ENCODE data around the gene GAL3ST2.

GAL3ST2 gene

DNA sequence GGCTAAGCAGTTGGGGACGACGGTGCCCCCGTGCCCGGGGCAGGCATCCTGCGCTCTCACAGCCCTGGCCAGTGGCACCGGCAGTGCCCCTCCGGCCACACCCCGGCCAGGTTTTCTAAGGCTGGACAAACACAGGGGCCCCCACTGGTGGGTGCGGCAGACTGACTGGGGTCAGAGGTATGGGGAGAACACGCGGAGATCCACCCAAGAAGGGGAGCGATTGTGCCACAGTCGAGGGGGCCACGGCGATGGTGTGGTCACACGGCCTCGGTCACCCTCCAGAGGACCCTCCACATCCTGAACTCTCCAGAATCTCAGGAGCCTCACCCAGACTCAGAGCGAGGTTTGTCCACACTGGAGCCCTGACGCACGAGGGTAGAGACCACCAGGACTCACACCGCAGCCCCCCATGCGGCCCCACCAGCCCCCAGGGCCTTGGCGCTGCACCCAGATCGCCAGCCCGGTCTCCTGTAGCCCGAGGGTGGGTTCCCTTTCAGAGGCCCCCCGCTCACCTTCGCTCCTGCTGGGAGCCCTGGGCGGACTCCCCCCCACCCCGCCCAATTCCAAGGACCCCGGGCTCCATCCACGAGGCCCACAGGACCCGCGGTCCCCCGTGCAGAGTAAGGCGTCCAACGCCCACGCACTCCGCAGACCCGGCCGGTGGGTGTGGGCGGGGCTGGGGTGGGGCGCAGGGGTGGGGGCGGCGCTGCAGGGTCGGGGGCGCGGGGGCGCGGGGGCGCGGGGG lies 66.9 kb downstream of the GAL3ST2 start:
- Mint-ChIP-seq H3K36me3 (peaks cover 34% of the 10 kb centered on the region), H3K4me1 (peaks cover 42% of the 10 kb centered on the region), H3K27ac (peak overlapping the region; percentile 88), H3K9me3 (no peaks in the 10 kb centered on the region), H3K4me3 (peak overlapping the region; percentile 76)
- DNase-seq (ENCODE audit: low spot score in 2 of 2), result peak in 1 of 2 donors; percentile 63
- peak; percentile 4 for ATAC-seq

DNA sequence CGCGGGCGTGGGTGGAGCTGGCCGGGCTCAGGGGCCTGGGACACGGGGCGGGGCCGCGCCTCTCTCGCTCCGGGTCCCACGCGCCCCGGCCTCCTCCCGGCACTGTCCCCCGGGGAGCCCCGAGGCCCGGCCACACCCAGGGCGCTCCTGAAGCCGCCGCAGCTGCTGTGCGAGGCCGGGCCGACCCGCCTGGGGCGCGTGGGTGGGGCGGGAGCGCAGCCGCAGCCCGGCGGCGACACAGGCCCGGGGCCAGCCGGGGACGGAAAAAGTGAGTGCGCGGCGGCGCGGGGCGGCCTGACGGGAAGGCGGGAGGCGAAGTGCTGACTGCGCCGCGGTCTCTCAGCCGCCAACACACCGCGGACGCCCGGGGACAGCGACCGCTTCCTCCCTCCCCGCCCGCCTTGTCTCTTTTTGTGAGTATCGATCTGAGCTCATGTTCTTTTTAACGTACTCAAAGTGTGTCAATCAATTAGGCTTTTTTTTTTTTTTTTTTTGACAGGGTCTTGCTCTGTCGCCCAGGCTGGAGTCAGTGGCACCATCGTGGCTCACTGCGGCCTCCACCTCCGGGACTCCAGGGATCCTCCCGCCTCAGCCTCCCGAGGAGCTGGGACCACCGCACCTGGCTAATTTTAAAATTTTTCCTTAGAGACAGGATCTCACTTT lies 67.6 kb downstream of the GAL3ST2 start:
- Mint-ChIP-seq H3K4me1 (peaks cover 42% of the 10 kb centered on the region), H3K9me3 (no peaks in the 10 kb centered on the region), H3K4me3 (peak overlapping the region; percentile 76), H3K36me3 (peaks cover 41% of the 10 kb centered on the region), H3K27ac (peak overlapping the region; percentile 90)
- peak; percentile 85 to 92 for DNase-seq (ENCODE audit: low spot score in 2 of 2)
- peak; percentile 87 for ATAC-seq

DNA sequence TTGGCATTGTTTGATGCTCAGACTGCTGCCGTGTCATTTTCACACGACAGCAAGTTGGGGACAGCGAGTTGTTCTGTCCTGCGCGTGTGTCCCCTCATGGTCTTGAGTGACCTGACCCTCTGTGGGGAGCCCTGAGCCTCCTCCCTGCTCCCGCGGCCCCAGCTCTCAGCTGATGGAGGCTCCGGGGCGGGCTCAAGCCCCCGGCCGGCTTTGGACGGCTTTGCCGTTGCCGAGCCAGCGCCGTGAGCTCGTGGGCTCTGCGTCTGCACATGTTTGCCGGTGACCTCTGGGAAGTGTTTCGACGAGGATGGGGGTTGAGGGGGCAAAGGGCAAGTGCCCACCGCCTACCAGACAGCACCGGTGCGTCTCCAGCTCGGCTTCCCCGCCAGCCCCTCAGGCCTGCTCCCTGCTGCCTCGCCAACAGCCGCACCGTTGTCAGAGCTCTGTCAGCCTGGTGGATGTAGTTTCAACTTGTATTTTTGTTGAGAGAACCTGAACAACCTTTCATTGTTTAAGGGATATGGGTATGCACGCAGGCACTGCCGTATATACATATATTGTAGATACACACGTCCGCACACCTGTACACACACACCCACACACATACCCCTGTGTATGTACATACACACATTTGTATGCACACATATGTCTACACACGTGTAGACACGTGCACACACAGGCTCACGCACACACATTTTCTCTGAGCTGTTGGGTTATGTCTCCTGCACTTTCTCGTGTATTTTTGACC lies 68.4 kb downstream of the GAL3ST2 start:
- DNase-seq (ENCODE audit: low spot score in 2 of 2), result peak in 1 of 2 donors; percentile 55
- no peak for ATAC-seq
- Mint-ChIP-seq H3K9me3 (no peaks in the 10 kb centered on the region), H3K4me3 (peak overlapping the region; percentile 76), H3K36me3 (peaks cover 49% of the 10 kb centered on the region), H3K4me1 (peaks cover 42% of the 10 kb centered on the region), H3K27ac (peak overlapping the region; percentile 90)

DNA sequence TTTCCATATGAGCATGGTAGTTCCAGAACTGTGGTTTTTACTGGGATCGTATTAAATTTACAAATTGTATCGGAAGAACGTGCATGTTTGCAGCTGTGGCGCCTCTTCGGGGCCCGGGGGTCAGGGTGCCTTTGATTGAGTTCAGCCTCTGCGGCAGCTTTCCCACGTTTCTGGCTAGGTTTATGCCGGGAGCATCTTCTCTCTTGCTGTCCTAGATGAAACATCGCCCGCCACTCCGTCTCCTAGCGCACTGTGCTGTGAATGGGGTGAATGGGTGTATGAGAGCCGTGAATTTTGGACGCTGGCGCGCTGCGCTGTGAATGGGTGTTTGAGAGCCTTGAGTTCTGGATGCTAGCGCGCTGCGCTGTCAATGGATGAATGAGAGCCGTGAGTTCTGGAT lies 69.8 kb downstream of the GAL3ST2 start:
- Mint-ChIP-seq H3K36me3 (peaks cover 63% of the 10 kb centered on the region), H3K9me3 (no peaks in the 10 kb centered on the region), H3K4me1 (peaks cover 42% of the 10 kb centered on the region), H3K27ac (peak overlapping the region; percentile 90), H3K4me3 (peak overlapping the region; percentile 76)
- DNase-seq (ENCODE audit: low spot score in 2 of 2) (peak in 1 of 2 donors; percentile 47), ATAC-seq (no peak)

DNA sequence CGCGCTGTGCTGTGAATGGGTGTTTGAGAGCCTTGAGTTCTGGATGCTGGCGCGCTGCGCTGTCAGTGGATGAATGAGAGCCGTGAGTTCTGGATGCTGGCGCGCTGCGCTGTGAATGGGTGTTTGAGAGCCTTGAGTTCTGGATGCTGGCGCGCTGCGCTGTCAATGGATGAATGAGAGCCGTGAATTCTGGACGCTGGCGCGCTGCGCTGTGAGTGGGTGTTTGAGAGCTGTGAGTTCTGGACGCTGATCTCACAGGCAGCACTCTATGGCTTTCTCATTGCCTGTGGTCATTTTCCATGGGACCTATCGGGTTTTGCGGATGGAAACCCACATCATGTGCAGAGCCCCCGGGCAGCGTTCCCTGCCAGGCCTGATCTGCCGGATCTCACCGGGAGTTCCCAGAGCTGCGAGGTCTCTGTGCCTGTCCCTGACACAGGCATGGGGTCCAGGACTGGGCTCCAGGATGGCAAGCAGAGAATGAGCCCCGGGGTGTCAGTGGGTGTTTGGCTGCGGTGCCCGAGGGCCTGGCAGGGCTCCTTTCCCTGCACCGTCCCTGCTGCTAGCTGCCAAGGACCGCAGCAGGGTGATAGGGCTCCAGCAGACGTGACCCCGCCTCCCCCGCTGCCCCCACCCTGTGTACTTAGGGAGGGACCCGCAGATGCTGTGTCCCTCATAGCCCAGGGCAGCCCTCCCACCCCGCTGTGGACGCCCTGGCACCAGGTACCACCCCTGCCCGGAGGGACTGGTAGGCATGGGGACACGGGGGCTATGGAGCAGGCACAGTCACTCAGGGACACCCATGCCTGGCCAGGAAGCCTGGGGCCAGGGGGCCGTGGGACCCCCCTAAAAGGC lies 72.4 kb downstream of the GAL3ST2 start:
- DNase-seq (ENCODE audit: low spot score in 2 of 2) (peak in 1 of 2 donors; percentile 49), ATAC-seq (peak; percentile 5)
- Mint-ChIP-seq H3K36me3 (peaks cover 76% of the 10 kb centered on the region), H3K4me3 (no peak overlapping the region), H3K9me3 (no peaks in the 10 kb centered on the region), H3K27ac (peak overlapping the region; percentile 80), H3K4me1 (peaks cover 41% of the 10 kb centered on the region)

DNA sequence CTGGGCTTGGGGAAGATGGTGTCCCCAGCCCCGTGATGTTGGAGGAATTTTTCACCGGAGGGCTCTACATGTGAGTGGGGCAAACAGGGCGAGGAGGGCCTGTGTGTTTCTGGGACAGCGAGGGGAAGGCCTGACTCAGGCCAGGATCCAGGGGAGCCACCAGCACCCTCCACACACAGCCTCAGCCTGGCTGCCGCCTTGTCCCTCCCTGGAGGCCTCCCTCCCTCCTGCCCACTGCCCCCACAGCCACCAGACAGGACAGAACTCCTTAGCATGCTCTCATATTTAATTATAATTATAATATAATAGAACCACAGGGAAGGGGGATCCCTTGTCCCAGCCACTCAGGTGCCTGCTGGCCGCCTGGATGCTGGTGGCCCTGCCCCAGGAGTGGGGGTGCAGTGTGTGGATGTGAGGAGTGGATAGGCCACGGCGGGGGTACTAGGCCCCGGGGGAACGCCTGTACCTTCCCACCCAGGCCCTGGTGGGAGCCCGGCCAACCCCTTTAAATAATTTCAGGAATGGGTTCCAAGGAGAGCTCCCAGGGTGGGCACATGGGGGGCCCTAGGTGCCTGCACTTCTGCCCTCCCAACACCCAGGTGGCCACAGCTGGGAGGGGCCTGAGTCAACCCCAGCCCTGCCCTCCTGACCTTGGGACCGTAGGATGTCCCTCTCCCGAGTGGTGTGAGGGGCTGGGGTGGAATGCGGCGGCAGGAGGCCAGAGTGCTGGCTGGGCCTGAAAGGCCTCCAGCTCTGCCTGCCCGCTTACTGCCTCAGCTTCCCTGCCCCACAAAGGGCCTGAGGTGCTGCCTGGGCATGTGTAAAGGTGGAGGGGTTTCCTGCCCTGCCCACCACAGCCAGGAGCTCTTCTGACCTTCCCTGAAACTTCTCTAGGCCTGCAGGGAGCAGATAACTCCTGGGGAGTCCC lies 73.3 kb downstream of the GAL3ST2 start:
- Mint-ChIP-seq H3K36me3 (peaks cover 75% of the 10 kb centered on the region), H3K4me1 (peaks cover 41% of the 10 kb centered on the region), H3K9me3 (no peaks in the 10 kb centered on the region), H3K4me3 (no peak overlapping the region), H3K27ac (peak overlapping the region; percentile 80)
- peak; percentile 19 for ATAC-seq
- DNase-seq (ENCODE audit: low spot score in 2 of 2), result peak in 1 of 2 donors; percentile 48

DNA sequence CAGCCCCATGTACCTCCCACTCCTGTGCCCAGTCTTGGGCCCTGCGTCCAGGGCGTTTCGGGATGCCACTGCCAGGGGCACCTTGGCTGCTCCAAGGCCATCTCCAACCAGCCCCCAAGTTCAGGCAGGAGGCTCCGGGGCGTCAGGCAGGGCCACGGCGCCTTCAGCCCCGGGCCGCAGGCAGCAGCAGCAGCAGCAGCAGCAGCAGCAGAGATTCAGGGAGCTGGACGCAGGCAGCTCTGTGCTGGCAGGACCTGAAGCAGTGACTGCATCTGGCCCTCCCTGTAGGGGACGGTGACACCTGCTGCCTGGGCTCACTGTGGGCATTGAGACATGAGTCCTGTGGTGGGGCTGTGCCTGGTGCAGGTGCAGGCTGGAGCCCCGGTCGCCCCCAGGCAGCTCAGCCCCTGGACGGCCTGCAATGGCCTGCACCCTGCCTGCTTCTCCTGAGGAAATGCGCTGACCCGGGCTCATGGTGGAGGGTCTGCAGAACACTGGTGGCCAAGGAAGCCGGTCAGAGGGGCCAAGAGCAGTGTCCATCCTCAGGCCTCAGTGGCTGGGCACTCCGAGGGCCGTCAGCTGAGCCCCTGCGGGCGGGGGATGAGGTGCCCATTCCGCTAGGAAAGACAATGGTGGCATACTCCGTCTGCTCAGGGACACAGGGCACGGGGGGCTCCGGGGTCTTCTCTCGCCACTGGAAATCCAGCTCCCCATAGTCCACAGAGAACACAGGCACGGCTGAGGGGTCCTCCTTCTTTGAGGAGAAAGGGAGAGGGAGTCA lies 74.1 kb downstream of the GAL3ST2 start:
- ATAC-seq, result peak; percentile 25
- H3K4me3 Mint-ChIP-seq, result no peak overlapping the region
- H3K4me1 Mint-ChIP-seq, result peaks cover 36% of the 10 kb centered on the region
- DNase-seq (ENCODE audit: low spot score in 2 of 2), result peak in 1 of 2 donors; percentile 47
- H3K9me3 Mint-ChIP-seq, result no peaks in the 10 kb centered on the region
- peaks cover 73% of the 10 kb centered on the region for H3K36me3 Mint-ChIP-seq
- peak overlapping the region; percentile 81 for H3K27ac Mint-ChIP-seq

DNA sequence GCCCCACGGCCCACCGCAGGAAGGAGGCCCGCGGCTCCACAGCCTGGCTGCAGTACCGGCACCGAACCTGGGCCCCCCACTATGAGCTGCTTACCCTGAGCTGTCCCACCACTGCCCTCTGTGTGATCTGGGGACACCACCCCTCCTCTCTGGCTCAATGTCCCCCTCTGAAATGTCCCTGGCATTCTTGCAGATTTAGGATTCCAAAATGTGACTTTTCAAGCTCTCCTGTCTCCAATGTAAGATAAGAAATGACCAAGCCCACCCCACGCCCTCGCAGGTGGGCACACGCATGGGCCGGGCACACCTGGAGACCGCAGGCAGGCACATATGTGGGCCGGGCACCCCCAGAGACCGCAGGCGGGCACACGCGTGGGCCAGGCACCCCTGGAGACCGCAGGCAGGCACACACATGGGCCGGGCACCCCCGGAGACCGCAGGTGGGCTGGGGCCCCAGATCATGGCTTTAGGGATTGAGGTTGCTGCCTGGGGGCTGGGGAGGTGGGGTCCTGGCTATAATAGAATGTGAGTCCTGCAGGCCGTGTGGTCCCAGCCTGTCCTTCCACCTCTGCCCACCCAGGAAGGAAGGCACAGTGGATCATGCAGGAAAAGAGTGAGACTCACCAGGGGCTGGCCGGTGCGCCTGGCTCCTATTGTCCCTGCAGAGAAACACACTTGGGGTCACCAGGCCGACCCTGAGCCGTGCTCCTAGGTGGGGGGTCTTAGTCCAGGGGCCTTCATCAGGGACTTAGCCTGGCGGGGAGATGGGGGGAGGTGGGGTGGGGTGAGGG lies 74.9 kb downstream of the GAL3ST2 start:
- peaks cover 75% of the 10 kb centered on the region for H3K36me3 Mint-ChIP-seq
- DNase-seq (ENCODE audit: low spot score in 2 of 2), result peak in 1 of 2 donors; percentile 39
- ATAC-seq, result no peak
- no peaks in the 10 kb centered on the region for H3K9me3 Mint-ChIP-seq
- peak overlapping the region; percentile 81 for H3K27ac Mint-ChIP-seq
- H3K4me1 Mint-ChIP-seq, result peaks cover 36% of the 10 kb centered on the region
- H3K4me3 Mint-ChIP-seq, result no peak overlapping the region

DNA sequence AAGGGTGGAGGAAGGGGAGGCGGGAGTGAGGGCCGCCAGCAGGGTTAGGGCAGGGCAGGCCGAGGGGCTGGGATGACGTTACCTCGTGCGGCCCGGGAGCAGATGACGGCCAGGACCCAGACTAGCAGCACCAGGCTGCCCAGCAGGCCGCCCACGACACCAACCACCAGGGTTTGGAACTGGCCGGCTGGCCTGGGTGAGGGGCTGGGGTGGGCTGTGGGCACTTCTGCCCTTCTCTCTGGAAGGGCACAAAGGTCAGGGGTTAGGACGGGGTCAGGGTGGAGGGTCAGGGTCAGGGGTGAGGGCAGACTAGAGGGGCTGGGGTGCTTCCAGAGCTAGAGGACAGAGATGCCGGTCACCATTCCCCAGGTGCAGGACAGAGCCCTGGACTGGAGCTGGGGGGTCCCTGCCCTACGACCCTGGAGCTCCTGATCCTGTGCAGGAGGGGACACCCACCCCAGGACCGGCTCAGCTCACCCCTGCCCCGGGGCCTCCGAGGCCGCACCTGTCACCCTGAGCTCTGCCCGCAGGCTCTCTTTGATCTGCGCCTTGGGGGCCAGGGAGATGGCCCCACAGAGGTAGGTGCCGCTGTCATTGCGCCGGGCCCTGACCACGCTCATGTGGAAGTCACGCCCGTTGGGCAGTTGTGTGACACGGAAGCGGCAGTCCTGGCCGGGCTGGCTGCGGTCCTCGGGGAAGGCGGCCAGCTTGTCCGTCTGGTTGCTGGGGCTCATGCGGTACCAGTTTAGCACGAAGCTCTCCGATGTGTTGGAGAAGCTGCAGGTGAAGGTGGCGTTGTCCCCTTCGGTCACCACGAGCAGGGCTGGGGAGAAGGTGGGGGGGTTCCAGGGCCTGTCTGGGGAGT lies 75.7 kb downstream of the GAL3ST2 start:
- Mint-ChIP-seq H3K9me3 (no peaks in the 10 kb centered on the region), H3K27ac (peak overlapping the region; percentile 70), H3K4me3 (no peak overlapping the region), H3K4me1 (peaks cover 35% of the 10 kb centered on the region), H3K36me3 (peaks cover 83% of the 10 kb centered on the region)
- peak in 1 of 2 donors; percentile 46 for DNase-seq (ENCODE audit: low spot score in 2 of 2)
- no peak for ATAC-seq

DNA sequence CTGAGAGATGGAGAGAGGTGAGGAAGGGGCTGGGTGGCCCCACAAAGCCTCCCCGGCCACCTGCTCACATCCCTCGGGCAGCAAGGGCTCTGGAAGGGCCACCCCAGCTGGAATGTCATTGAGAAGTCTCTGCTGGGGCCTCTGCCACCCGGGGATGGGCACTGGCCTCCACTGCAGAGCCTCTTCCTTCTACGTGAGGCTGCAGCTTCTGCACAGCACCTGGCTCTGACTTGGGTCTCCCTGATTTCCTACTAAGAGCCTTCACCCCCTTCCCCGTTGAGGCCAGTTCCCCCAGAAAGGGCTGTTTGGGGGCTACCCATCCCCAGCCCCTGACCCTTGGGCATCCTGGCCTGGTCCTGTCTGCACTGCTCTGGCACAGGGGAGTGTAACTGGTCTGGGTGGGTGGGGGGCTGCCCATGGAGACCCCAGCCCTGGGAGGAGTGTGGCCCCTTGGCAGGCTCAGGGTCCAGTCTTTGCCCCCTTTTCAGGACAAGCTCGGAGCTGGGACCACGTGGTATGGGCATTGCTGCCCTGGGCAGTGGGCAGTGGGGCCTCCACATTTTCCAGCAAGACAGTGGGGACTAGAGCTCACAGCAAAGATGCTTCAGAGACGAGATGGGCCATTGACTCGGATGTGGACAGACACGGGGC lies 76.5 kb downstream of the GAL3ST2 start:
- Mint-ChIP-seq H3K9me3 (no peaks in the 10 kb centered on the region), H3K4me3 (peak overlapping the region; percentile 66), H3K36me3 (peaks cover 91% of the 10 kb centered on the region), H3K4me1 (peaks cover 35% of the 10 kb centered on the region), H3K27ac (peak overlapping the region; percentile 70)
- no peak for ATAC-seq
- DNase-seq (ENCODE audit: low spot score in 2 of 2), result no peak
